OCI-M1 (cell line): ENCODE results near the gene CENPS.
"Not testable (repeated sequence)": the region's sequence is repeated elsewhere in the genome, so short reads cannot be mapped to it uniquely, and the experiment has no call there.

Experiments
- DNase-seq: peaks from one replicate; lab custom pipeline; 2025; lab: John Stamatoyannopoulos, UW

Gene CENPS

GRCh38 chr1:10419351-10419750 lies 10.9 kb upstream of the CENPS start:
- DNase-seq = no peak

DNA sequence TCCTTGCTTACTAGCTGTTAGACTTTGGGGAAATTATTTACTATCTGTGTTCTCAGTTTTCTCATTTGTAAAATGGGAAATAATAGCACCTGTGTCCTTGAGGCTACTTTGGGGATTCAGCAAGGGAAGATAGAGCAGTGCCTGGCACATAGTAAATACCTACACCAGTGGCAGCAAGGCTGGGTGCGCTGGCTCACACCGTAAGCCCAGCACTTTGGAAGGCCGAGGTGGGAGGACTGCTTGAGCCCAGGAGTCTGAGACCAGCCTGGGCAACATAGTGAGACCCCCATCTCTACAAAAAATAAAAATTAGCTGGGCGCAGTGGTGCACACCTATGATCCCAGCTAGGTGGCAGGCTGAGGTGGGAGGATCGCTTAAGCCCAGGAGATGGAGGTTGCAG lies 8.6 kb upstream of the CENPS start:
- no peak for DNase-seq

- no peak for DNase-seq
Measured at GRCh38 chr1:10424034-10424433, 6.2 kb upstream of the CENPS start.

DNA sequence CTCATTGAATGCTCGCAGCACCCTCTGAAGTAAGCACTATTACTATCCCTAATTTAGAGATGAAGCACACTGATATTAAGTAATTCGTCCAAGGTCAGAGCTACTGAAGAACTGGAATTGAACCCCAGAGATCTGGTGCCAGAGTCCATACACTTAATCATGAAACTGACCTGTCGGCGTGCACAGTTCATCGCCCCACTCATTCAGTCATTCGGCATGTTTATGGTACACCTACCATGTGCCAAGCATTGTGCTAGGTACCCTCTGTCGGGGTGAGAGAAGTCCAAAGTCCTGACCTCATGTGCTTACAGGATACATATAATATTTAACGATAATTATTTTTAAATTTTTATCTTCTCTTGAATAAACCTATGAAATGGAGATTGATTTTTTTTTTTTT lies 5.6 kb upstream of the CENPS start:
- DNase-seq = no peak

- not testable (repeated sequence) for DNase-seq
Measured at GRCh38 chr1:10425826-10426534, 4.3 kb upstream of the CENPS start.

- not testable (repeated sequence) for DNase-seq
Measured at GRCh38 chr1:10426535-10426848, 3.7 kb upstream of the CENPS start.

- DNase-seq = no peak
Measured at GRCh38 chr1:10428984-10429383, 1.2 kb upstream of the CENPS start.

DNA sequence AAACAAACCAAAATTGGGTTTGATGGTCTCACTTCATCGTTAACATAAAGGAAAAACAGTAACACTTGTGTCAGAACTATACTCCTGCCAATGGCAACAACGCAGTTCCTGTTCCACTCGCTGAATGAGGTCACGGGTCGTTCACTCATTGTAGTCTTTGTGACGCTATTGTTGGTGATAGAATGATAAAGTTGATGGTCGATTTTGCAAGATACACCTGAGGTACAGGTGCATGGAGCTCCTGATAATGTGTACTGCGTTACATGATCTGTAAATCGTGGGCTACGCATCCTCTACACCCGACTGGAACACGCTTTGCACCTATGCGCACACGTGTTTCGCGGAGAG lies 391 bp upstream of the CENPS start:
- DNase-seq = no peak

DNA sequence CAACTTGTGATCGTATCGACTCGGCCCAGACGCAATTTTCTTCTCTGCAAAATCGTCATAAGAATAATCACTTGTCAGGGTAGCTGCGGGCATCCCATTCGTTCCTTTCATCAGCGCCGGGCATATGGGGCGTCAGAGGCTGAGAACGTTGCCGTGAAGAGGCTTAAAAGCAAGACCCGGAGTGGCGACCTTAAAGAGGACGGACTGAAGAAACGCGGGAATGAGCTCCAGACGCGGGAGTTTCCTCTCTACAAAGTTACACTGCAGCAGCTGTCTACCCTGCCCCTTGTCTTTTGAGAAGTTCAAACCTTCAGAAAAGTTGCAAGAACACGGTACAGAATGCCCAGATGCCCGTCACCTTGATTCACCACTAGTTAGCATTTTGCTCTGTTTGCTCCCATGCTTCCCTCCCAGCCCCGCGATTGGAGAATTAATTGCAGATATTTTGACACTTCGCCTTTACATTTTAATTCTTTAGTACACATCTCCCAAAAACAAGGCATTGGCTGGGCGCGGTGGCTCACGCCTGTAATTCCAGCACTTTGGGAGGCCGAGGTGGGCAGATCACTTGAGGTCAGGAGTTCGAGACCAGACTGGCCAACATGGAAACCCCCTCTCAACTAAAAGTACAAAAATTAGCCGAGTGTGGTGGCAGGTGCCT lies 967 bp downstream of the CENPS start:
- DNase-seq = peak; percentile 43

DNA sequence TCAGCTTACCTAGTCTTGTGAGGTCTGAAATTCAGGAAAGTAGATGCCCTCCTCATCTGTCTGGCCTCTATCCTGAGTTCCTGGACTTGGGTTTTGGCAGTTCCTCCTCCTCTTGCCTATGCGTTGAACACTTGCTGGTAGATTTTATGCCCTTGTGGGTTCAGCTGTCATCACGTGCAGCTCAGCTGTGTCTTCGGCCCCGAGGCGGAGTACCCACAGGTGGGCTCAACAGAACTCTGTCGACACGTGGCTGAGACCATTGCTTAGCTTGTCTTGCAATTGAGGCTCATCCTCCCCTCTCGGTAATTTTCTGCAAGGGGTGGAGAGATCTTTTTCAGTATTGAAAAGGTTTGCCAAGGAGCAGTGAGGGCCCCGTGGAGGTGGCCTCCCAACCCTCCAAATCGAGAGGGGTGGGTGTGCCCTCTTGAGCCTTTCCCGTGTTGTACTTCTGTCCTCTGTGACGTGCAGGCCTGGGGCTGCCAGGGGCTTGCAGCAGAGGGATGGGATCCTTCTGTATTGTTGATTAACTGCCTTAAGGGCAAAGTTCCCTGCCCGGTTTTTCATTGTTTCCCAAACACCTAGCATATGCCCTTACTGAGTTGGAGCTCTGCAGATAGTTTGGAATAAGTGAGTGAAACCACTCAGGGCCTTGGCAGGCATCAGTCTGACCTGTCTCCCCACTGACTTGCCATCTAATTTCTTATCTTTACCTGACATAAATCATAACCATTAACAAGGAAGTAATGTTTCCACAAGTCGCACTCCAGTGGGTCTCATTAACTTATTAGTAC lies 2.9 kb downstream of the CENPS start:
- no peak for DNase-seq

DNA sequence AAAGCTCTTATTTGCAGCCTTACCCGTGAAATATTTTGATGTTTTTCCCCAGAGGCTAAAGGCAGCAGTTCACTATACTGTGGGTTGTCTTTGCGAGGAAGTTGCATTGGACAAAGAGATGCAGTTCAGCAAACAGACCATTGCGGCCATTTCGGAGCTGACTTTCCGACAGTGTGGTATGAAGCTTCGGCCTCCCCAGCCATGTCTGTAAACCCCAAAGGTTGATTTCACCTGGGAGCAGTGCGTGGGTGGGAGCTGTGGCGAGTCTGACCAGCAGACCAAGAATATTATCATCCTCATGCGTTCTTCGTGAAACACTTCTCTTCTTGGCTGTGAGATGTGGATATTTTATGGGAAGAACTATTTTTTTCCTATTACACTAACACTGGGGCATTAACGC lies 3.6 kb downstream of the CENPS start:
- no peak for DNase-seq

DNA sequence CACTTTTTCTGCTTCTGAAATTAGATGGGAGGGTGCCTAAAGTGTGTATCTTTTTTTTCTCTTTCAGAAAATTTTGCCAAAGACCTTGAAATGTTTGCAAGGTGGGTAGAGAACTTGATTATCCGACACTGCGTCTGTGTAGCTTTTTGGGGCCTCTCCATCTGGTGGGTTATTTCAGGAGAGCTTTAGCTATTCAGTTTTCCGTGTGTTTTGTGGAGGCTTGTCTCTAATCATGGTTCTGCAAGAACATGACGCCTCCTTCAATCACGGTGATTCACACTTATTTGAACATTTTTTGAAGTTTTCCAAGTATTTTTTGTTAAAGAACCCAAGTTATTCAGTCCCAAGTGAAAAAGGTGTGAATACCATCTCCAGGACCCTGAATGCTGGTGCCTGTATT lies 4.4 kb downstream of the CENPS start:
- DNase-seq = no peak

GRCh38 chr1:10437052-10437451 lies 6.8 kb downstream of the CENPS start:
- no peak for DNase-seq

- DNase-seq = no peak
Measured at GRCh38 chr1:10438677-10439163, 8.5 kb downstream of the CENPS start.

DNA sequence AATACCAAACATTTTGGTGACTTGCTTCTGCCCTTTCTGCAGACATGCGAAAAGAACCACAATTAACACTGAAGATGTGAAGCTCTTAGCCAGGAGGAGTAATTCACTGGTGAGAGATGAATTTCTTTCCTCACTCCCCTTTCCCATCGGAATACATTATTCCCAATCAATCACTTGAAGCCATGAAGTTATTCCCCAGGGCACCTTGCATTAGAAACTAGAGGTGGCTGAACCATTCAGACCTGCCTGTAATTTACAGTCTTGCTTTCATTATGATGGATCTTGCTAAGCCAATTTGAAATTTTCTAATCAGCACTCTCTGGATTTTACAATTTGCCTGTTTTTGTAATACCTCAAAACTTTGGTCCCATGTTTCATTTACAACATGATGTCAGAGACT lies 10.1 kb downstream of the CENPS start:
- no peak for DNase-seq

- no peak for DNase-seq
Measured at GRCh38 chr1:10440794-10441193, 10.6 kb downstream of the CENPS start.

GRCh38 chr1:10444248-10444647 lies 14.0 kb downstream of the CENPS start:
- no peak for DNase-seq

DNA sequence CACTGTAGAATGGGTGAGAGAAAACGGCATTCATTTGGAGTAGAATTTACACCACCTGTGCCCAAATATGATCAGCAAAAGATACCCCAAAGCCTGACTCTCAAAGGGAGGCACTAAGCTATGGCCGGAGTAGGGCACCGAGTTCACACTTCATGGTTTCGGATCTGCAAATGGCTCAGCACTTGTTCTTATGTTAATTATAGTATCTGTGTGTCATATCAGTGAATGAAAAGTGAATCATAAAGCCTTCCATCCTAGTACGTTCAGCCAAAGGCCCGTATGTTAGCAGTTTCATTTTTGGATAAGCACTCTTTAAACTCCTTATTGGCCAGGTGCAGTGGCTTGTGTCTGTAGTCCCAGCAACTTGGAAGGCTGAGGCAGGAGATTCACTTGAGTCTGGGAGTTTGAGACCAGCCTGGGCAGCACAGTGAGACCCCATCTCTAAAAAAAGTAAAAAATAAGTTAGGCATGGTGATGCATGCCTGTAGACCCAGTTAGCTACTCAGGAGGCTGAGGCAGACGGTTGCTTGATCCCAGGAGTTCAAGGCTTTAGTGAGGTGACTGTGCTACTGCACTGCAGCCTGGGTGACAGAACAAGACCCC lies 14.7 kb downstream of the CENPS start:
- DNase-seq = no peak

GRCh38 chr1:10446790-10447422 lies 16.7 kb downstream of the CENPS start:
- DNase-seq = no peak

DNA sequence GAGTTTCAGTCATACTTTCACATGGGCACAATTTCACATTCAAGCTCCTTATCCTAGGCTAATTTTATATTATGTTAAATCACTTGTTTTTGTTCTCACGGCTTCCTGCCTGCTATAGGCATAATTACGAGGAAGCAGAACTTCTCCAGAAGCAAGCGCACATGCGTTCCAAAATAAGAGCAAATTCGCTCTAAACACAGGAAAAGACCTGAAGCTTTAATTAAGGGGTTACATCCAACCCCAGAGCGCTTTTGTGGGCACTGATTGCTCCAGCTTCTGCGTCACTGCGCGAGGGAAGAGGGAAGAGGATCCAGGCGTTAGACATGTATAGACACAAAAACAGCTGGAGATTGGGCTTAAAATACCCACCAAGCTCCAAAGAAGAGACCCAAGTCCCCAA lies 19.5 kb downstream of the CENPS start, which contains the start of gene CORT:
Gene CORT (plus strand): TSS at position 281 of the 400 bp plus-strand sequence. CDS start 193 bp downstream, outside the sequence.
- no peak for DNase-seq

DNA sequence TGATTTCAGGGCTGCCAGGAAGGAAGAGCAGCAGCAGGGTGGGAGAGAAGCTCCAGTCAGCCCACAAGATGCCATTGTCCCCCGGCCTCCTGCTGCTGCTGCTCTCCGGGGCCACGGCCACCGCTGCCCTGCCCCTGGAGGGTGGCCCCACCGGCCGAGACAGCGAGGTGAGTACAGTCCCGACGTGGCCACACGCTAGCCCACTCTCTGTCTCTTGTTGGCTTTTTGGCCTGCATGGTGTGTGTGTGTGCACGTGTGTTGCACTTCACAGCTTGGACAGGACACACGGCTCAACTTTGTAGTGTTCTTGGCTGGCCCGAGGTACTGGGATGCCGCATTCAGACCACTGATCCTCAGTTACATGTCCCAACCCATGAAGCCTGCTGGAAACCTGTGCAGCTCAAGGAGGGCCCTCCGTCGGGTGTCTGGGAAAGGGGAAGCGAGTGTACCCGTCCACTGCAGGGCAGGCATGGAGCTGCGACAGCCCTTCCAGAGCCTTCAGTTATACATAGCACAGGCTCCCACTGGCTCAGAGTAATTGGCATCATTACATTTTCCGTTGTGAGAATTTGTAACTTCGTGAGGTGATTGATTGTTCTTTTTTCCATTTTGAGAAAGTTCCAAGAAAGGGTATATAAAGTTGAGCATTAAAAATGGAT lies 20.1 kb downstream of the CENPS start:
- no peak for DNase-seq

DNA sequence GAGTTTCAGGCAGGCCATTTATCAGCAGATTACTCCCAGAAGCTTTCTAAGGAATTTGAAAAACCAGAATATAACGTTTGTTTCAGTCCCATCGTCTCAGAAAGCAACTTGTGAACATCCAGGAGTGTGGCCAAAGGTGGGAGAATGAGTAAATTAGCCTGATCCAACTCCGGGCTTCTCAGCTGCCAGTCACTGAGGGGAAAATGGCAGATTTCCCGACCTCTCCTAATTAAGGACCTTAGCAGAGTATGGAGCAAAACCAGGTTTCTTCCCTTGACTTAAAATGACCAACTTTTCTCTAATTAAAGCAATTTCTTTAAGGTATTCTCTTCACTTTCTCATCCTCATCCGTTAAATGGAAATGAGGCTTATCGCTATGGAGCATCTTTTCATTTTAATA lies 20.6 kb downstream of the CENPS start:
- no peak for DNase-seq
